Parathyroid adenoma (tissue), 2 donors: Measurements from ENCODE around the gene CASKIN2.

Source experiments
- H2AFZ ChIP-seq: fragments of 300-600 bp; sonication (generic); one replicate; pipeline ENCODE4 v1.7.0; 2017; ENCODE audit warnings: antibody characterized with exemption, mild to moderate bottlenecking
- H3K27ac ChIP-seq: fragments of 300-600 bp; sonication (generic); one replicate; pipeline ENCODE4 v1.7.0; 2017
- H3K27me3 ChIP-seq: fragments of 300-600 bp; sonication (generic); one replicate; pipeline ENCODE4 v1.7.0; 2017; ENCODE audit warnings: low read length; ENCODE audit not compliant: control insufficient read depth, insufficient read depth
- H3K36me3 ChIP-seq: fragments of 300-600 bp; sonication (generic); one replicate; pipeline ENCODE4 v1.7.0; 2017; ENCODE audit warnings: low read length; ENCODE audit not compliant: control insufficient read depth, insufficient read depth
- H3K4me1 ChIP-seq: fragments of 300-600 bp; sonication (generic); one replicate; pipeline ENCODE4 v1.7.0; 2017; ENCODE audit warnings: control low read depth
- H3K4me2 ChIP-seq: fragments of 300-600 bp; sonication (generic); one replicate; pipeline ENCODE4 v1.7.0; 2017; ENCODE audit warnings: low read length
- H3K4me3 ChIP-seq: fragments of 300-600 bp; sonication (generic); one replicate; pipeline ENCODE4 v1.7.0; 2017; ENCODE audit warnings: low read depth, low read length
- H3K79me2 ChIP-seq: fragments of 300-600 bp; sonication (generic); one replicate; pipeline ENCODE4 v1.7.0; 2017; ENCODE audit warnings: control low read depth
- H3K9ac ChIP-seq: fragments of 300-600 bp; sonication (generic); one replicate; pipeline ENCODE4 v1.7.0; 2017; ENCODE audit warnings: mild to moderate bottlenecking
- H3K9me3 ChIP-seq: fragments of 300-600 bp; sonication (generic); one replicate; pipeline ENCODE4 v1.7.0; 2017; ENCODE audit warnings: low read length; ENCODE audit not compliant: control insufficient read depth
- TF ChIP-seq, protein P1 (sequence below): fragments of 300-600 bp; sonication (generic); IDR thresholded peaks from one replicate; pipeline ENCODE4 v1.7.0; 2017; ENCODE audit warnings: antibody characterized with exemption, mild to moderate bottlenecking
- donor health status: primary hyperparathyroidism.

CASKIN2 gene

DNA sequence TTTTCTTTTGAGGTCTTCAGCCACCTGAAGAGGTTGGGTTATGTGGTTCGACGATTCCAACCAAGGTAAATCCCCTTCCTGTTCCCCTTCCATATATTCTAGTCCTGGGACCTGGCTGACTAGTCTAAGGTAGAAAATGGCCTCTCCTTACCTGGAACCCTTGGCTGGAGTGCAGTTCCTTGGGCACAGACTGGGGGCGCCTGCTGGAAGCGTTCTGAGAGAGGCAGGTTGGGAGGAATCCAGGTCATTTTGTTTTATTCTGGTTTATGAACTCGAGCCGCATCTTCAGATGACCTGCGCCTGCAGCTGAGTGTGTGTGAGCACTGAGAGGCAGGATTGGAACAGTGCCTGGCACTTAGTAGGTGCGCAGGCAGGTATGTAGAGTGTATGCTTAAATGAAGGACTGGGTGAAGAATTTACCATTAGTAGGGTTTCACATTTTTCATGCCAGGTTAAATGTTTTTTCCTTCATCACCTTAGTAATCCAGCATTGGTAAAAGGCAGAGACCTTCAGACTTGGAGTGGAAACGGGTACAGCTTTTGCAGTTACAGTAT lies 3.7 kb upstream of the CASKIN2 start:
- H3K79me2 ChIP-seq: peaks cover 2% of the 10 kb centered on the region
- H3K9ac ChIP-seq: no peak overlapping the region
- no peaks in the 10 kb centered on the region for H3K9me3 ChIP-seq
- no peaks in the 10 kb centered on the region for H3K27me3 ChIP-seq
- no peaks in the 10 kb centered on the region for H3K36me3 ChIP-seq
- H3K27ac ChIP-seq: no peak overlapping the region
- no peak overlapping the region for H2AFZ ChIP-seq
- H3K4me2 ChIP-seq: no peak overlapping the region
- peaks cover 4% of the 10 kb centered on the region for H3K4me1 ChIP-seq
- H3K4me3 ChIP-seq: no peak overlapping the region
- TF ChIP-seq, protein P1, sequence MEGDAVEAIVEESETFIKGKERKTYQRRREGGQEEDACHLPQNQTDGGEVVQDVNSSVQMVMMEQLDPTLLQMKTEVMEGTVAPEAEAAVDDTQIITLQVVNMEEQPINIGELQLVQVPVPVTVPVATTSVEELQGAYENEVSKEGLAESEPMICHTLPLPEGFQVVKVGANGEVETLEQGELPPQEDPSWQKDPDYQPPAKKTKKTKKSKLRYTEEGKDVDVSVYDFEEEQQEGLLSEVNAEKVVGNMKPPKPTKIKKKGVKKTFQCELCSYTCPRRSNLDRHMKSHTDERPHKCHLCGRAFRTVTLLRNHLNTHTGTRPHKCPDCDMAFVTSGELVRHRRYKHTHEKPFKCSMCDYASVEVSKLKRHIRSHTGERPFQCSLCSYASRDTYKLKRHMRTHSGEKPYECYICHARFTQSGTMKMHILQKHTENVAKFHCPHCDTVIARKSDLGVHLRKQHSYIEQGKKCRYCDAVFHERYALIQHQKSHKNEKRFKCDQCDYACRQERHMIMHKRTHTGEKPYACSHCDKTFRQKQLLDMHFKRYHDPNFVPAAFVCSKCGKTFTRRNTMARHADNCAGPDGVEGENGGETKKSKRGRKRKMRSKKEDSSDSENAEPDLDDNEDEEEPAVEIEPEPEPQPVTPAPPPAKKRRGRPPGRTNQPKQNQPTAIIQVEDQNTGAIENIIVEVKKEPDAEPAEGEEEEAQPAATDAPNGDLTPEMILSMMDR: no peak

DNA sequence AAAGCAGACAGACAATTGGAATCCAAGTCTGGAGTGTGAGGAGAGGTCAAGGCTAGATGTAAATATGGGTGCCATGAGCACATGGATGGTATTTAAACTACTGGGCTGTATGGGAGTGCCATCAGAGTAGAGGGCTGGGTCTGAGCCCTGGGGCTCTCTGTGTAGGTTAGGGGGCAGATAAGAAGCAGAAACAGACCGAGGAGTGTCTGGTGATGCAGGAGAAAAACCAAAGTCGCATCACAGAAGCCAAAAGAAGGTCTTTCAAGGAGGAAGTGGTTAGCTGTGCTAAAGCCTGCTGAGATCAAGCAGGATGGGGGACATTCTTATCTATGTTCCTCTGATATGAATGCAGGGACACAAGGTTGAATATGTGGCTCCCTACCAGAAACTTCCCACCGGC lies 2.9 kb upstream of the CASKIN2 start:
- Histone ChIP-seq H3K4me1 (peaks cover 4% of the 10 kb centered on the region), H3K9ac (no peak overlapping the region), H3K9me3 (no peaks in the 10 kb centered on the region), H3K27me3 (no peaks in the 10 kb centered on the region), H3K27ac (no peak overlapping the region), H2AFZ (no peak overlapping the region), H3K4me3 (no peak overlapping the region), H3K79me2 (peaks cover 2% of the 10 kb centered on the region), H3K36me3 (no peaks in the 10 kb centered on the region), H3K4me2 (no peak overlapping the region)
- TF ChIP-seq, protein P1: no peak

DNA sequence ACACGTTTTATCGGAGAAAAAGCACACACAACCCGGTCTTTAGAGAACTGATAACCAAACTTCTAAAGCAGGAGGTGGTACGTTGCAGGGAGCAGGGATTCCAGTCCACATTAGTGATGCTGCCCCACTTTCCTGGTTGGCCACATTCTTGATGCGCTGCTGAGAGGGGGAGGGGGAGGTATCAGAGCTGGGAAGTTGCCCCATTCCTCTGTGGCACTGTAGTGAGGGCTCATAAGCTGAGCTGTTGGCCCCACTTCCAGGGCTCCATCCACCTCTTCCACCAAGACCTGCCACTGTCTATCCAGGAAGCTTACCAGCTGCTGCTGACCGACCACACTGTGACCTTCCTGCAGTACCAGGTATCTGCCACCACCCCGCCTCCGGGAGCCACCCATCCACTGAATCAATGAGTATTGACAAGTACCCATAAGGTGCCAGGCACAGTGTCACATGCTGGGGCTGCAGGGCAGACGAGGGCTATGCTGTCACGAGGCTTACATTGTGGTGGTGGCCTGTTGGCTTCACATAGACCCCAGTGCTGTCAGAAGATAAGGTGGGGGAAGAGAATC lies 2.0 kb upstream of the CASKIN2 start:
- Histone ChIP-seq H3K4me1 (peaks cover 4% of the 10 kb centered on the region), H3K79me2 (peaks cover 2% of the 10 kb centered on the region), H2AFZ (peak overlapping the region; percentile 91), H3K36me3 (no peaks in the 10 kb centered on the region), H3K9me3 (no peaks in the 10 kb centered on the region), H3K9ac (peak overlapping the region; percentile 53), H3K27me3 (no peaks in the 10 kb centered on the region), H3K4me3 (peak overlapping the region; percentile 64), H3K27ac (no peak overlapping the region), H3K4me2 (peak overlapping the region; percentile 88)
- TF ChIP-seq, protein P1: peak; percentile 10

DNA sequence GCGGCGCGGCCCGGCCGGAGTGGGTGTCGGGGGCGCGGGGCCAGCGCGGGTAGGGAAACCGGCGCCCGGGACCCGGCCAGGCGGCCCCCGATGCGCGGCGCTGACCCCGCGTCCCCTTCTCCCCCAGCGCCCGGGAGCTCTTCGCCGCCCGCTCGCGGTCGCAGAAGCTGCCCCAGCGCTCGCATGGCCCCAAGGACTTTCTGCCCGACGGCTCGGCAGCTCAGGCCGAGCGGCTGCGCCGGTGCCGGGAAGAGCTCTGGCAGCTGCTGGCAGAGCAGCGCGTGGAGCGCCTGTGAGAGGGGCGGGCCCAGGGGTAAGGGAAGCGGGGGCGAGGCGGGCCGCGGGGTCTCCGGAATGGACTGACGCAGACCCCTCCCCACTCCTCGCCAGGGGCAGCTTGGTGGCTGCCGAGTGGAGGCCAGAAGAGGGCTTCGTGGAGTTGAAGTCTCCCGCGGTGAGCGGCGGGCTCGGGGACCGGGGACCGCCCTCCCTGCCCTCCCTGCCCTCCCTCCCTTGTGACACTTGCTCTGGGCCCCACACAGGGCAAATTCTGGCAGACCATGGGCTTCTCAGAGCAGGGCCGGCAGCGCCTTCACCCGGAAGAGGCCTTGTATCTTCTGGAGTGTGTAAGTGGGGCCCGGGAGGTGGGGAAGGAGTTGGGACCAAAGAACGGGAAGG lies 1.4 kb upstream of the CASKIN2 start:
- Histone ChIP-seq H3K36me3 (no peaks in the 10 kb centered on the region), H3K9ac (peak overlapping the region; percentile 53), H3K4me1 (peaks cover 6% of the 10 kb centered on the region), H2AFZ (peak overlapping the region; percentile 91), H3K27ac (peak overlapping the region; percentile 51), H3K79me2 (peaks cover 2% of the 10 kb centered on the region), H3K27me3 (no peaks in the 10 kb centered on the region), H3K4me2 (peak overlapping the region; percentile 88), H3K4me3 (peak overlapping the region; percentile 64), H3K9me3 (no peaks in the 10 kb centered on the region)
- TF ChIP-seq, protein P1: no peak
